GM19324 (cell line): ENCODE measurements around the gene SDF4.
"Not testable (repeated sequence)": the region's sequence is repeated elsewhere in the genome, so short reads cannot be mapped to it uniquely, and the experiment has no call there.

ENCODE experiments used
- ATAC-seq: cut with Tn5 transposase; IDR thresholded peaks from one replicate; pipeline ENCODE4 v1.9.1; 2021; ENCODE audit warnings: mild to moderate bottlenecking, moderate library complexity; ENCODE audit not compliant: unreplicated experiment, low FRiP score

Gene SDF4

GRCh38 chr1:1259951-1260600 lies 28.3 kb upstream of the SDF4 start:
- no peak for ATAC-seq

- ATAC-seq = no peak
Measured at GRCh38 chr1:1259540-1259939, 27.7 kb upstream of the SDF4 start.

- ATAC-seq = no peak
Measured at GRCh38 chr1:1259119-1259488, 27.3 kb upstream of the SDF4 start.

GRCh38 chr1:1256956-1257871 lies 25.4 kb upstream of the SDF4 start:
- no peak for ATAC-seq

- ATAC-seq = no peak
Measured at GRCh38 chr1:1255611-1256010, 23.8 kb upstream of the SDF4 start.

GRCh38 chr1:1255078-1255477 lies 23.3 kb upstream of the SDF4 start:
- no peak for ATAC-seq

GRCh38 chr1:1254667-1254998 lies 22.8 kb upstream of the SDF4 start:
- ATAC-seq = no peak

GRCh38 chr1:1253972-1254666 lies 22.3 kb upstream of the SDF4 start:
- no peak for ATAC-seq

- no peak for ATAC-seq
Measured at GRCh38 chr1:1253314-1253713, 21.5 kb upstream of the SDF4 start.

- ATAC-seq = no peak
Measured at GRCh38 chr1:1250786-1251284, 19.0 kb upstream of the SDF4 start.

GRCh38 chr1:1248009-1248913 lies 16.5 kb upstream of the SDF4 start:
- ATAC-seq = not testable (repeated sequence)

- no peak for ATAC-seq
Measured at GRCh38 chr1:1247341-1247913, 15.6 kb upstream of the SDF4 start.

- ATAC-seq = no peak
Measured at GRCh38 chr1:1246577-1247340, 15.0 kb upstream of the SDF4 start, which contains the start of gene C1QTNF12. Gene C1QTNF12, minus strand, starts transcription at chr1:1246722. Its CDS starts 32 bp downstream, at chr1:1246690.

- ATAC-seq = no peak
Measured at GRCh38 chr1:1245817-1246576, 14.2 kb upstream of the SDF4 start.

- ATAC-seq = no peak
Measured at GRCh38 chr1:1245178-1245816, 13.5 kb upstream of the SDF4 start.

GRCh38 chr1:1244192-1244811 lies 12.5 kb upstream of the SDF4 start:
- no peak for ATAC-seq

- no peak for ATAC-seq
Measured at GRCh38 chr1:1243807-1244191, 12.0 kb upstream of the SDF4 start.
